Right lobe of liver (tissue), 6 donors: ENCODE data around the gene NPAT. TPM values are rescaled to one million over a fixed set of nuclear protein-coding genes. Genes with fewer than 3 reads are reported as not detected.

Experiments used
- ATAC-seq, 4 donors: fragments of 200-7000 bp; cut with Tn5 transposase; one replicate each; pipeline ENCODE4 v1.9.1; 2020; ENCODE audit warnings: mild to moderate bottlenecking in 4 of 4, moderate library complexity in 4 of 4
- DNase-seq, 3 donors: peaks; one replicate each; pipeline ENCODE4 v3.0.0-alpha.2; 2020
- H3K27ac ChIP-seq, 3 donors: fragments of 200-600 bp; one replicate each; pipeline ENCODE4 v1.8.0; 2022
- H3K27me3 ChIP-seq, 2 donors: fragments of 200-600 bp; one replicate each; pipeline ENCODE4 v1.8.0; 2022
- H3K36me3 ChIP-seq, 4 donors: fragments of 200-600 bp; sonication (generic) in 1 of 4; one replicate each; pipeline versions ENCODE4 v1.5.1 to v1.8.0; 2017 to 2022; ENCODE audit warnings: control low read depth in 1 of 4
- H3K4me1 ChIP-seq, 4 donors: fragments of 200-600 bp; sonication (generic) in 1 of 4; one replicate each; pipeline versions ENCODE4 v1.5.1 to v1.8.0; 2017 to 2022; ENCODE audit warnings: control low read depth in 1 of 4
- H3K4me3 ChIP-seq, 3 donors: fragments of 200-600 bp; one replicate each; pipeline ENCODE4 v1.8.0; 2022
- H3K9me3 ChIP-seq, 4 donors: fragments of 200-600 bp; sonication (generic) in 1 of 4; one replicate each; pipeline versions ENCODE4 v1.5.1 to v1.8.0; 2017 to 2022; ENCODE audit warnings: control low read depth in 1 of 4
- CTCF ChIP-seq, 4 donors: fragments of 200-600 bp in 3 of 4; fragments of 450-650 bp in 1 of 4; IDR thresholded peaks; one replicate each; pipeline versions ENCODE4 v1.5.1 to v1.8.0; 2016 to 2022; ENCODE audit warnings: antibody characterized with exemption in 4 of 4, mild to moderate bottlenecking in 2 of 4
- POLR2A ChIP-seq: fragments of 450-650 bp; IDR thresholded peaks from one replicate; pipeline ENCODE4 v1.6.1; 2017; ENCODE audit warnings: antibody characterized with exemption, mild to moderate bottlenecking
- WGBS: methylation state at CpG from one replicate; pipeline ENCODE4 v1.1.6; 2018; ENCODE audit warnings: low coverage, low lambda C conversion rate; ENCODE audit not compliant: insufficient coverage; ENCODE audit errors: missing lambda C conversion rate; 5-methylcytosine and 5-hydroxymethylcytosine counted together
- intact Hi-C, 2 donors: fragments of 100-400 bp; cut with DNase I; formaldehyde crosslinking; loops; one replicate each; pipeline versions ENCODE4 v1.11.2 to v1.14.1; 2022
- total RNA-seq, 6 experiments: library from RNA; depleted of rRNA in 2 of 6; stranded (reverse); fragments of >200 nt in 2 of 6; fragmentation: NEBNext Ultra II Directional in 3 of 6; extraction: Animal tissue kit (Norgen Biotek cat#: 25700) in 3 of 6; gene quantifications; one replicate each; pipeline versions ENCODE4 v1.1.0 to v1.2.4, GENCODE V29; 2016 to 2023
- donor health status: DM: no; HTN: yes; CAD: no.
- donor health status: DM: no; HTN: no; CAD: no.
- donor health status: DM: no; HTN: no; CAD: no.
- donor health status: DM: no; HTN: yes; CAD: no.
- donor health status: DM: no; HTN: yes; CAD: no.

The NPAT gene
- total RNA-seq, 6 experiments from 2014 or later, result 4.8 to 7.8 (median 5.9) TPM

- Histone ChIP-seq H3K4me3 (no peak overlapping the region), H3K27ac (no peak overlapping the region), H3K9me3 (no peaks in the 10 kb centered on the region), H3K4me1 (peaks cover 0 to 13% (median 0%) of the 10 kb centered on the region in 4 donors), H3K36me3 (peaks cover 0 to 36% (median 2%) of the 10 kb centered on the region in 4 donors), H3K27me3 (no peaks in the 10 kb centered on the region)
- ATAC-seq, result no peak
- 92% methylated on average over 2 of the region's 2 CpGs for WGBS
- no peak for TF ChIP-seq POLR2A
- no peak for DNase-seq
- intact Hi-C loops, result no loop called here
These were observed 5.8 kb upstream of the NPAT start for GRCh38 chr11:108228251-108228650.

- TF ChIP-seq POLR2A, result no peak
- no peak for TF ChIP-seq CTCF (IDR thresholded peaks at IDR 0.05)
- DNase-seq, result no peak
- WGBS, result 68% methylated on average over 2 of the region's 2 CpGs
- Histone ChIP-seq H3K27ac (peak overlapping the region in 1 of 3 donors; percentile 91), H3K36me3 (peaks cover 0 to 28% (median 2%) of the 10 kb centered on the region in 4 donors), H3K27me3 (no peaks in the 10 kb centered on the region), H3K4me1 (peaks cover 0 to 17% (median 0%) of the 10 kb centered on the region in 4 donors), H3K4me3 (no peak overlapping the region), H3K9me3 (no peaks in the 10 kb centered on the region)
- intact Hi-C loops, result no loop called here
- no peak for ATAC-seq
These were observed 3.6 kb upstream of the NPAT start for GRCh38 chr11:108226036-108226435.

GRCh38 chr11:108224911-108225786 is 2.7 kb upstream of the NPAT start:
- no peak for TF ChIP-seq CTCF (IDR thresholded peaks at IDR 0.05)
- TF ChIP-seq POLR2A, result no peak
- Histone ChIP-seq H3K27me3 (no peaks in the 10 kb centered on the region), H3K9me3 (no peaks in the 10 kb centered on the region), H3K4me1 (peaks cover 0 to 20% (median 0%) of the 10 kb centered on the region in 4 donors), H3K4me3 (peak overlapping the region in 1 of 3 donors; percentile 90), H3K27ac (peak overlapping the region in 2 of 3 donors; percentile 89 to 91), H3K36me3 (peaks cover 0 to 19% (median 2%) of the 10 kb centered on the region in 4 donors)
- intact Hi-C loops, result no loop called here
- DNase-seq, result no peak
- ATAC-seq, result no peak
- 72% methylated on average over 14 of the region's 14 CpGs for WGBS

GRCh38 chr11:108224366-108224765 is 1.9 kb upstream of the NPAT start:
- ATAC-seq (no peak), DNase-seq (no peak)
- Histone ChIP-seq H3K4me3 (peak overlapping the region in 2 of 3 donors; percentile 65 to 90), H3K9me3 (no peaks in the 10 kb centered on the region), H3K4me1 (peaks cover 0 to 20% (median 0%) of the 10 kb centered on the region in 4 donors), H3K27me3 (no peaks in the 10 kb centered on the region), H3K36me3 (peaks cover 0 to 11% (median 2%) of the 10 kb centered on the region in 4 donors), H3K27ac (peak overlapping the region; percentile 81 to 91 (median 89))
- intact Hi-C loops, result no loop called here
- 44% methylated on average over 4 of the region's 4 CpGs for WGBS
- no peak for TF ChIP-seq POLR2A
- no peak for TF ChIP-seq CTCF (IDR thresholded peaks at IDR 0.05)
